Measurements from ENCODE around the gene MED26. TPM values are rescaled to one million over a fixed set of nuclear protein-coding genes. Genes with fewer than 3 reads are reported as not detected.

The MED26 gene
- total and polyA plus RNA-seq, 9 of the 15 experiments (the other 6 are each of a cell fraction or from before 2014, with no cell fraction given) = 0.71 to 15.1 (median 6.2) TPM

- TF ChIP-seq BRF2 (IDR thresholded peaks at IDR 0.05; ENCODE audit: borderline replicate concordance, insufficient read depth, insufficient read length) = no peak
- no peak for TF ChIP-seq NCOA4 (IDR thresholded peaks at IDR 0.05; ENCODE audit: partially characterized antibody)
- TF ChIP-seq, protein P1, sequence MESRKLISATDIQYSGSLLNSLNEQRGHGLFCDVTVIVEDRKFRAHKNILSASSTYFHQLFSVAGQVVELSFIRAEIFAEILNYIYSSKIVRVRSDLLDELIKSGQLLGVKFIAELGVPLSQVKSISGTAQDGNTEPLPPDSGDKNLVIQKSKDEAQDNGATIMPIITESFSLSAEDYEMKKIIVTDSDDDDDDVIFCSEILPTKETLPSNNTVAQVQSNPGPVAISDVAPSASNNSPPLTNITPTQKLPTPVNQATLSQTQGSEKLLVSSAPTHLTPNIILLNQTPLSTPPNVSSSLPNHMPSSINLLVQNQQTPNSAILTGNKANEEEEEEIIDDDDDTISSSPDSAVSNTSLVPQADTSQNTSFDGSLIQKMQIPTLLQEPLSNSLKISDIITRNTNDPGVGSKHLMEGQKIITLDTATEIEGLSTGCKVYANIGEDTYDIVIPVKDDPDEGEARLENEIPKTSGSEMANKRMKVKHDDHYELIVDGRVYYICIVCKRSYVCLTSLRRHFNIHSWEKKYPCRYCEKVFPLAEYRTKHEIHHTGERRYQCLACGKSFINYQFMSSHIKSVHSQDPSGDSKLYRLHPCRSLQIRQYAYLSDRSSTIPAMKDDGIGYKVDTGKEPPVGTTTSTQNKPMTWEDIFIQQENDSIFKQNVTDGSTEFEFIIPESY (CRISPR knock-in tag; IDR thresholded peaks at IDR 0.05) = no peak
- TF ChIP-seq PTRF (tag; IDR thresholded peaks at IDR 0.05) = no peak
- no peak for TF ChIP-seq PTTG1 (tag; IDR thresholded peaks at IDR 0.05; ENCODE audit: low read depth)
- TF ChIP-seq MIER1 (IDR thresholded peaks at IDR 0.05; ENCODE audit: low read depth) = 0 out of 2 replicates have a peak, but pooled peaks have one; percentile 22
- TF ChIP-seq, protein P2, sequence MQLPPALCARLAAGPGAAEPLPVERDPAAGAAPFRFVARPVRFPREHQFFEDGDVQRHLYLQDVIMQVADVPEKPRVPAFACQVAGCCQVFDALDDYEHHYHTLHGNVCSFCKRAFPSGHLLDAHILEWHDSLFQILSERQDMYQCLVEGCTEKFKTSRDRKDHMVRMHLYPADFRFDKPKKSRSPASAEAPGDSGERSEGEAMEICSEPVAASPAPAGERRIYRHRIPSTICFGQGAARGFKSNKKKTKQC (CRISPR knock-in tag; IDR thresholded peaks at IDR 0.05) = no peak
- no peak for TF ChIP-seq MCM3 (IDR thresholded peaks at IDR 0.05)
- TF ChIP-seq HNRNPUL1 (IDR thresholded peaks at IDR 0.05; ENCODE audit: low read length) = no peak
- no peak for TF ChIP-seq BDP1 (IDR thresholded peaks at IDR 0.05; ENCODE audit: insufficient read depth, insufficient read length)
- TF ChIP-seq NONO (IDR thresholded peaks at IDR 0.05; ENCODE audit: low read depth in 2 of 2, low read length in 1 of 2) = no peak
- TF ChIP-seq ZNF764 (CRISPR knock-in tag; IDR thresholded peaks at IDR 0.05; ENCODE audit: low read depth) = no peak
- no peak for TF ChIP-seq MTF1 (CRISPR knock-in tag; IDR thresholded peaks at IDR 0.05; ENCODE audit: borderline replicate concordance)
- no peak for TF ChIP-seq ZNF707 (CRISPR knock-in tag; conservative IDR thresholded peaks at IDR 0.05)
- no peak for TF ChIP-seq ZNF644 (tag; IDR thresholded peaks at IDR 0.05; ENCODE audit: low read depth)
- TF ChIP-seq, protein P3, sequence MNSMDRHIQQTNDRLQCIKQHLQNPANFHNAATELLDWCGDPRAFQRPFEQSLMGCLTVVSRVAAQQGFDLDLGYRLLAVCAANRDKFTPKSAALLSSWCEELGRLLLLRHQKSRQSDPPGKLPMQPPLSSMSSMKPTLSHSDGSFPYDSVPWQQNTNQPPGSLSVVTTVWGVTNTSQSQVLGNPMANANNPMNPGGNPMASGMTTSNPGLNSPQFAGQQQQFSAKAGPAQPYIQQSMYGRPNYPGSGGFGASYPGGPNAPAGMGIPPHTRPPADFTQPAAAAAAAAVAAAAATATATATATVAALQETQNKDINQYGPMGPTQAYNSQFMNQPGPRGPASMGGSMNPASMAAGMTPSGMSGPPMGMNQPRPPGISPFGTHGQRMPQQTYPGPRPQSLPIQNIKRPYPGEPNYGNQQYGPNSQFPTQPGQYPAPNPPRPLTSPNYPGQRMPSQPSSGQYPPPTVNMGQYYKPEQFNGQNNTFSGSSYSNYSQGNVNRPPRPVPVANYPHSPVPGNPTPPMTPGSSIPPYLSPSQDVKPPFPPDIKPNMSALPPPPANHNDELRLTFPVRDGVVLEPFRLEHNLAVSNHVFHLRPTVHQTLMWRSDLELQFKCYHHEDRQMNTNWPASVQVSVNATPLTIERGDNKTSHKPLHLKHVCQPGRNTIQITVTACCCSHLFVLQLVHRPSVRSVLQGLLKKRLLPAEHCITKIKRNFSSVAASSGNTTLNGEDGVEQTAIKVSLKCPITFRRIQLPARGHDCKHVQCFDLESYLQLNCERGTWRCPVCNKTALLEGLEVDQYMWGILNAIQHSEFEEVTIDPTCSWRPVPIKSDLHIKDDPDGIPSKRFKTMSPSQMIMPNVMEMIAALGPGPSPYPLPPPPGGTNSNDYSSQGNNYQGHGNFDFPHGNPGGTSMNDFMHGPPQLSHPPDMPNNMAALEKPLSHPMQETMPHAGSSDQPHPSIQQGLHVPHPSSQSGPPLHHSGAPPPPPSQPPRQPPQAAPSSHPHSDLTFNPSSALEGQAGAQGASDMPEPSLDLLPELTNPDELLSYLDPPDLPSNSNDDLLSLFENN (IDR thresholded peaks at IDR 0.05; ENCODE audit: low read depth in 2 of 2, low read length in 2 of 2) = 0 out of 4 replicates have a peak, but pooled peaks of 1 of the 2 experiments have one; percentile 10
Measured at GRCh38 chr19:16659832-16660708, 32.1 kb upstream of the MED26 start, which contains the start of gene SMIM7 (continued).

Measured in K562 (cell line).